Dermis blood vessel endothelial cell (primary cell): ENCODE measurements around the gene PSG3. TPM values are rescaled to one million over a fixed set of nuclear protein-coding genes. Genes with fewer than 3 reads are reported as not detected.
A peak's percentile ranks its signal among the peaks of the same experiment; 100 is the strongest.
"Not testable (repeated sequence)": the region's sequence is repeated elsewhere in the genome, so short reads cannot be mapped to it uniquely, and the experiment has no call there.

Source experiments
- DNase-seq: peaks from one replicate; pipeline ENCODE4 v3.0.0; 2010
- total RNA-seq: library from RNA; depleted of rRNA; stranded (reverse); fragments of >200 nt; gene quantifications from 2 replicates; pipeline ENCODE4 v1.2.3, GENCODE V29; 2014

Gene PSG3
- not detected in 2 replicates for total RNA-seq

DNA sequence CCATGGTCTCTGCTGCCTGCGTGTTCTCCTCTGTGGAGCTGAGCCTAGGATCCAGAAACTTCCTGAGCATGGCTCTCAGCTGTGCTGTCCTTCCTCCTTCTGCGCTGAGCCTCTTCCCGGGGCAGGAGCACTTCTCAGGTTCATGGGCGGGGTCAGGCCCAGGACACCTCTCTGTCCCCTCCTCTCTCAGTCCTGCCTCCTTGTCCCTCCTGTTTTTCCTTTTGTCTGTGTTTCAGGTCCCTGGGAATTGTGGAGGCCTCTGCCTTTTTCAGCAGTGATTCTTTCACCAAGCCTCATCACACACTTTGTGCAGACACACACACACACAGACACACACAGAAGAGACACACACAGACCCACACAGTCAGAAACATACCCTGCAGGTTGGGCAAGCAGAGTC, at the start of gene PSG3:
Gene PSG3, minus strand, starts transcription at position 101 of the 400 bp plus-strand sequence. Its CDS starts 97 bp downstream, at position 4.
- DNase-seq = not testable (repeated sequence)

DNA sequence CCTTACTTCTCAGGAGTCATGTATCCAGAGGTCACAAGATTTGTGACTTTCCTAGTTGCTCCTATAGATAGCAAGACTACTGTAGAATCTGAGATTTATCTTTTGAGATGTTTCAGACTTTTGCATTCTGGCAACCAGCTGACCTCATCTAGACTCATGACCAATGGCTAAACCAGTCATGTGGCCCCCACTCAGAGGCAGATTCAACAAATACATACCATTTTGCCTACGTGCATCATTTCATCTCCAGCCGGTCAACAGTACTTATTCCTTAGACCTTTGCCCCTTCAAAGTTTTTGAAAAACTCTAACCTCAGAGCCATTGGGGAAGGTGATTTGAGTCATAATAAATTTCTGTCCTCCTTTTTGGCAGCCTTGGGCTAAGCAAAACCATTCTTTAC, 48.5 kb upstream of the PSG3 start:
- DNase-seq = not testable (repeated sequence)

DNA sequence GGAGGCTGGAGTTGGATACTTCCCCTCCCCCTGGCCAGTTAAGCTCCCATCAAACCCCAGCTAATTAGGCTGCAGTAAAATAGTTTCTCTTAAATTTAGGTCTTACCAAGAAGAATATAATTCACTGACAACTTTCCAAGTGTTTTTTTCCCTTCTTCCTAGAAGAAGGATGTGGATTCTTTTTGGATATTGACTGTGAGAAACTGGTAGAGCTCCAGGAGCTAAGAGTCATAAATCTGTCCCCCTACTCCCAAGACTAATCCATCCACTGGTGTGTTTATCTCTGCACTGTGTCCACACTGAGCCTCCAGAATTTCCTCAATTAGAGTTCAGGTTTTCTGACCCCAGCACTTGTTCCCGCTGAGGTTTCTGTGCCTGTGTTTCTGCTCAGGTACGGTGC, 47.5 kb upstream of the PSG3 start:
- DNase-seq = not testable (repeated sequence)

DNA sequence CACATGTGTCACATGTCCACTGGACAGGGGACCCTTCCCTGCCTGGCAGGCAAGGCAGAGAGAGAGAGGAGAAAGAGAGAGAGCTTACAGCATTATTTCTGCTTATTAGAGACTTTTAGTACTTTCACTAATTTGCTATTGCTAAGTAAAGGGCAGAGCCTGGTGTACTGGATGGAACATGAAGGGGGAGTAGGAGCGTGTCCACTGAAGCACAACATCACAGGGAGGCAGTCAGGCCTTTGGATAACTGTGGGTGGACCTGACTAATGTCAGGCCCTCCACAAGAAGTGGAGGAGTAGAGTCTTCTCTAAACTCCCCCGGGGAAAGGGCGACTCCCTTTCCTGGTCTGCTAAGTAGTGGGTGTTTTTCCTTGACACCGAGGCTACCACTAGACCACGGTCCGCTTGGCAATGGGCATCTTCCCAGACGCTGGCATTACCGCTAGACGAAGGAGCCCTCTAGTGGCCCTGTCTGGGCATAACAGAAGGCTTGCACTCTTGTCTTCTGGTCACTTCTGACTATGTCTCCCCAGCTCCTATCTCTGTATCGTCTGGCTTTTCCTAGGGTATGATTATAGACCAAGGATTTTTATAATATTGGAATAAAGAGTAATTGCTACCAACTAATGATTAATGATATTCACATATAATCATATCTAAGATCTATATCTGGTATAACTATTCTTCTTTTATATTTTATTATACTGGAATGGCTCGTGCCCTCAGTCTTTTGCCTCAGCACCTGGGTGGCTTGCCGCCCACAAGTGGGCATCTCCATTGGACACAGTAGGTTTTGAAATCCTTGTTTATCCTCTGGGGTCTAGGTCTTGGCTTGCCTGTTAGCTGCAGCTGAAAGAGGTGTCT, 36.7 kb upstream of the PSG3 start:
- DNase-seq = peak; percentile 81

DNA sequence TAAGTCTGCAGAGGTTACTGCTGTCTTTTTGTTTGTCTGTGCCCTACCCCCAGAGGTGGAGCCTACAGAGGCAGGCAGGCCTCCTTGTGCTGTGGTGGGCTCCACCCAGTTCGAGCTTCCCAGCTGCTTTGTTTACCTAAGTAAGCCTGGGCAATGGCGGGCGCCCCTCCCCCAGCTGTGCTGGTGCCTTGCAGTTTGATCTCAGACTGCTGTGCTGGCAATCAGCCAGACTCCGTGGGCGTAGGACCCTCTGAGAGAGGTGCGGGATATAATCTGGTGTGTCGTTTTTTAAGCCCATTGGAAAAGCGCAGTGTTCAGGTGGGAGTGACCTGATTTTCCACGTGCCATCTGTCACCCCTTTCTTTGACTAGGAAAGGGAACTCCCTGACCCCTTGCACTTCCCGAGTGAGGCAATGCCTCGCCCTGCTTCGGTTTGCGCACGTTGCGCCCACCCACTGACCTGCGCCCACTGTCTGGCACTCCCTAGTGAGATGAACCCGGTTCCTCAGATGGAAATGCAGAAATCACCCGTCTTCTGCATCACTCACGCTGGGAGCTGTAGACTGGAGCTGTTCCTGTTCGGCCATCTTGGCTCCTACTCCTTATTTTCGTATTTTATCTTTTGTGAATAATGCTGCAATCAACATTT, 34.4 kb upstream of the PSG3 start:
- not testable (repeated sequence) for DNase-seq

DNA sequence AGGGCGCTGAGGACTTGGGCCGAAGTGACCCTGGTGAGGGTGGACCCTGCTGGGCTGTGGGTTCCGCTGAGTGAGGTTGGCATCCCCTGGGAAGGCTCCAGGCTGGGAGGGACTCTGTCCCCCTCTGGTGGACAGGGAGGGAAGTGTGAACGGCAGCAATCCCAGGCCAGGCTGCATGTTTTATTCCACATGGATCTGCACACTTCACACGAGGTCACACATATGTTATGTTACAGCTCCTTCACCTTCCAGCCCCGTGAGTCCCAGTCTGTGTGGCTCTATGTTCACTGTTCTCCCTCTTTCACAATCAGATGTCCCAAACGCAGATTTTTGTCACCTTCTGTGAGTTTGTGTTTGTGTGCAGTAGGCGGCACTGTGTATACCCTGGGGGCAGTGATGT, 27.0 kb upstream of the PSG3 start:
- DNase-seq = not testable (repeated sequence)

DNA sequence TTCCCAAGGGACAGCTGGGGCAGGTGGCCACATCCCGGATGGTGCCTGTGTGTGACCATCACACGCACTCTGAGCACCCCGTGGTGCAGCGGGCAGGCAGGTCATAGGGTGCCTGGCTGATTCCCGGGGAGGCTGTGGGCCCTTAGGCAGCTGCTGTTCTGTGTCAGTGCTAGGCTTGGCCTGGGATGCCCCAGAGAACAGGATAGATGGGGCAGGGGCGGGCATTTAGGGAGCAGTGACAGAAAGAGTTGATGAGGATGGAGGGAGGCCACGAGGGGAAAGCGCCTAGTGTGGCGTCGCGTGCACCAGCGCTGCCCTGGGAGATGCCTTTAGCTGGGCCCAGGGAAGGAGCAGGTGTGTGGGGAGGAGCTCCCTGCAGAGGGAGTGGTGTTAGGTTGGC, 26.6 kb upstream of the PSG3 start:
- not testable (repeated sequence) for DNase-seq

DNA sequence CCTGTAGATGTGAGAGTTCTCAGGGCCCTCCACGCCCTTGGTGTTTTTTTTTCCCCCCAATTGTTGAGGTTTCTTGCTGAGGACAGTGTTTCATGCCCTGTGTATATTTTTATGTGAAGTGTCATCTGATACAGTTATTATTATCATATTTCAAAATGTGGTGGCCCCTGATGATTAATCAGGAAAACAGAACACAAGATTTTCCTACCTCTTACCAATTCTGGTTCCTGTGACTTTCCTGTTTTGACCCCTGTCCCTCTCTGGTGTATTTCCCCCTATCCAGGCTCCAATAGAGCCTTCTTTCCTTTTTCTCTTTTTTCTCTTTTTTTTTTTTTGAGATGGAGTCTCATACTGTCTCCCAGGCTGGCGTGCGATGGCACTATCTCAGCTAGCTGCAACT, 24.6 kb upstream of the PSG3 start:
- peak; percentile 6 for DNase-seq

DNA sequence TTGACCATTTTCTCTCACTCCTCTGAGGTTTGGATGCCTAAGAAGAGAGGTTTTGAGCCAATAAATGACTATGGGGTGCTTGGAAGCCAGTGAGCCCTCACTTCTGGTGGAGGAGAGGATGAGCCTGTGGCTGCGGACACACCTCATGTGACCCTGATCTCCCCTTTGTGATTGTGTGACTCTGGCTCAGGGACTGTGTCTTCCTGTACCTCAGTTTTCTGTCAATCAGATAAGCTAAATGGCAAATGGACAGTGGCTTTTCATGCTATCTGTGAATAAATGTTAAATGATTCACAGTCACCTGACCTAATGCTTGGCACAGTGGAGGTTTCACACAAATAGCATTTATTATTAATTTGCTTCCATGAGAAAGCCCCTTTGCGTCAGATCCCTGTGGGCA, 22.5 kb upstream of the PSG3 start:
- peak; percentile 44 for DNase-seq

DNA sequence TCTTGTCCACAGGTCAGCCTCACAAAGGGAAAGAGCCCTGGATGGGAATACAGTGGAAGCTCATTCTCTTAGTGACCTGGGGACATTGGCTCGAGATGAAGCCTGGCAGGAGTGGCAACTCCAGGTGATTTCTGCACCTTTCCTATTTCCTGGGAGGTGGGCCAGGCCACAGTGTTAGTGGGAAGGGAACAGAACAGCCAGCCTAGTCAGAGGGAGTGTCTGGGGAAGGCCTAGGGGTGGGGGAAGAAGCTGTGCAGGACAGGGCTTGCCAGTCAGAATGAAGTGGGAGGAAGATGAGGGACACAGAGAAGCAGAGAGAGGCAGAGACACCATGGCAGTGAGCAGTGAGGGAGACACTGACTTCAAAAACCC, 21.6 kb upstream of the PSG3 start:
- not testable (repeated sequence) for DNase-seq

DNA sequence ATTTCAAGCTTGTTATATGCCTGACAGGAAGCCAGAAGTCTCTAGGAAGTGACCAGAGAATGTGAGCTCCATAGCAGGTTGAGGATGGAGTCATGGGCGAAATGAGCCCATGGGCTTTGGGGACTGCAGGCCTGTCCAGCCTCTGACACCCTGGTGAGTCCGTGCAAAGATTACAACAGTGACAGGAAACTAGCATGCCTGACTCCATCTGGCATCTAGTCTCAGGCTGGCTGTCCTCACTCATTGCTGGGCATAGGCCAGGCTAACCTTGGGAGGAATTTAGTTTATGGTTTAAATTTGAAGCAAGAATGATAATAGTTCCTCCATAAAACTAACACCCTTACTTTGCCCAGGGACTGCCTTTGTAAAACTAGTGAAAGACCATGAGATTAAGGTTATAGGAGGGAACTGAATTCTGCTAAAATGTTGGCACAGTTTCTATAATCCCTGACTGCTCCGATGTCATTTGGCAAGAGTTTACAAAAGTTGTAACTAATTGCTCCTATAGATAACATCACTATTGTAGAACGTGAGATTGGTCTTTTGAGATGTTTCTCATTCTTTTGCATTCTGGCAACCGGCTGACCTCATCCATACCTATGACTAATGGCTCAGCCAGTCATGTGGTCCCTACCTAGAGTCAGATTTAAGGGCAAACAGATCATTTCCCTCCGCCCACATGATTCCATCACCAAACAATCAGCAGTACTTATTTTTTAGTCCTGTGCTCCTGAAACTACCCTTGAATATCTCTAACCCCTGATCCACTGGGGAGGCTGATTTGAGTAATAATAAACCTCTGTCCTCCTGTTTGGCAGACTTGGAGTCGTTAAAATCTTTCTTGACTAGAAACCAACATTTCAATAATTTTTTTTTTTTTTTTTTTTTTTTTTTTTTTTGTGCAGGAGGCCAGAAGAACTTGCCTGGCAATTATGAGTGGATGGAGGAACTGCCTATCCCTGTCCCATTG, 21.0 kb upstream of the PSG3 start:
- DNase-seq = peak; percentile 94

DNA sequence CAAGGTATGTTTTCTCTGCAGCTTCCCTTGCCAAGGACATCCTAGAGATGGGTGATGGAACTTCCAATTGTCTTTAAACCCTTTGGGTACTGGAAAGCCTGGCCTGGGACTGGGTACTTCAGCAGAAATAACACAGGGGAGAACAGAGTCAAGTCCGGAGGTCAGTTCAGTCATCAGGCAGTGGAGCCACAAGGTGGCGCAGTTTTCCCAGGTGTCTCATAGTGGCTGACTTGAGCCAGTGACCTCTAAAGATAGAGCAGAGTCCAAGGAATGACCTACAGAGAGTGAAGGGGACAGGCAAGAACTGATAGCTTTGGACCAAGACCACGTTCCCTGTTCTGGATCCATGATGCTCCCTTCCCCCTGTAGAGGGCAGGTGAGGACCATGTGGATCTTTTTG, 18.4 kb upstream of the PSG3 start:
- DNase-seq = peak; percentile 55

DNA sequence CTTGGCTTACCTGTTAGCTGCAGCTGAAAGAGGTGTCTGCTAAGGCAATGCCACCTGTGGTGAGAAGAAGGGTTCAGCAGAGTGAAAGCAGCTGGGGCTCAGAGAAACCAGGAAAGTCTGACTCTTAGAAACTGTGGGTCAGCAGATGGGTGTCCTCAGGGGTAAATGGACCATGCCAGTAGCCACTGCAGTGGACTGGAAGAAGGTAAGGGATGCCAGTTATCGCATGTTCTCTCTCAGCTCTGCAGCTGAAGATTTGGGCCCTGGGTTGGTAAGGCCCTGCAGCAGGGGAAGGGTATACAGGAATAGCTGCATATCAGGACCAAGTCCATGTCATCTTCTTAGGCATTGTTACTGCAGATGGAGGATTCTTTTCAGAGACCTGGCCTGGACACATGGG, 12.0 kb upstream of the PSG3 start:
- not testable (repeated sequence) for DNase-seq

DNA sequence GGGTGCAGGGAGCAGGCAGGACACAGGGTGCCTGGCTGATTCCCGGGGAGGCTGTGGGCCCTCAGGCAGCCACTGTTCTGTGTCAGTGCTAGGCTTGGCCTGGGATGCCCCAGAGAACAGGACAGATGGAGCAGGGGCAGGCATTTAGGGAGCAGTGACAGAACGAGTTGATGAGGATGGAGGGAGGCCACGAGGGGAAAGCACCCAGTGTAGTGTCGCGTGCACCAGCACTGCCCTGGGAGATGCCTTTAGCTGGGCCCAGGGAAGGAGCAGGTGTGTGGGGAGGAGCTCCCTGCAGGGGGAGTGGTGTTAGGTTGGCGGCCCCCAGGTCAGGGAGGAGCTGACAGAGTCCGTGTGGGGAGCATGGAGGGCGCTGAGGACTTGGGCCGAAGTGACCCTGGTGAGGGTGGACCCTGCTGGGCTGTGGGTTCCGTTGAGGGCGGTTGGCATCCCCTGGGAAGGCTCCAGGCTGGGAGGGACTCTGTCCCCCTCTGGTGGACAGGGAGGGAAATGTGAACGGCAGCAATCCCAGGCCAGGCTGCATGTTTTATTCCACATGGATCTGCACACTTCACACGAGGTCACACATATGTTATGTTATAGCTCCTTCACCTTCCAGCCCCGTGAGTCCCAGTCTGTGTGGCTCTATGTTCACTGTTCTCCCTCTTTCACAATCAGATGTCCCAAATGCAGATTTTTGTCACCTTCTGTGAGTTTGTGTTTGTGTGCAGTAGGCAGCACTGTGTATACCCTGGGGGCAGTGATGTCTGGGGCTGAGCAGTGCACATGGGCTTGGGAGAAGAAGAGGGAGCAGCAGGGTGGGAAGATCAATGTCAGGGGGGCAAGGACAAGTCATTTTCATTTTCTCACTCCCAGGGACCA, 1.7 kb upstream of the PSG3 start:
- DNase-seq = peak; percentile 50

DNA sequence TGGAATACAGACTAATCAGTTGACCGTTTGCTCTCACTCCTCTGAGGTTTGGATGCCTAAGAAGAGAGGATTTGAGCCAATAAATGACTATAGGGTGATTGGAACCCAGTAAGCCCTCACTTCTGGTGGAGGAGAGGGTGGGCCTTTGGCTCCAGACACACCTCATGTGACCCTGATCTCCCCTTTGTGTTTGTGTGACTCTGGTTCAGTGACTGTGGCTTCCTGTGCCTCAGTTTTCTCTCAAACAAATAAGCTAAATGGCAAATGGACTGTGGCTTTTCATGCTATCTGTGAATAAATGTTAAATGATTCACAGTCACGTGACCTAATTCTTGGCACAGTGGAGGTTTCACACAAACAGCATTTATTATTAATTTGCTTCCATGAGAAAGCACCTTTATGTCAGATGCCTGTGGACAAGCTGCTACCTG, 2.7 kb downstream of the PSG3 start:
- DNase-seq = peak; percentile 67

DNA sequence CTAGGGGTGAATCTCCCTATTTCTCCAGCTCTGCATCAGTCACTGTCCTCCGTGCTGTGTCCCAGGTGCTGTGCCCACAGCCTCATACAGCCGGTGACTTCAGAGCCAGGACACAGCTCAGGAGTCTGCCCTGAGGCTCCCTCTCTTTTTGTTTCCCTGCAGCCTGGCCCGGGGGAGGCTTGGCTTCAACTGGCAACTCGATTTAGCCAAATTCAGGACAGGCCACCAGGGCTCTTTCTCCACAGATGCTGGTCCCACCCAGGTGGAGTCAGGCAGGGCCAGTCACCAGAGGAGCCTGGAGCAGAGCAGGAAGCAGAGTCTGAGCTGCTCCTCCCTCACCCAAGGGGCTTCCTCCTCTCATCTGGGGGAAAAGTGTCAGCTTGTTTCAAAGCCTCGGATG, 11.9 kb downstream of the PSG3 start:
- not testable (repeated sequence) for DNase-seq

DNA sequence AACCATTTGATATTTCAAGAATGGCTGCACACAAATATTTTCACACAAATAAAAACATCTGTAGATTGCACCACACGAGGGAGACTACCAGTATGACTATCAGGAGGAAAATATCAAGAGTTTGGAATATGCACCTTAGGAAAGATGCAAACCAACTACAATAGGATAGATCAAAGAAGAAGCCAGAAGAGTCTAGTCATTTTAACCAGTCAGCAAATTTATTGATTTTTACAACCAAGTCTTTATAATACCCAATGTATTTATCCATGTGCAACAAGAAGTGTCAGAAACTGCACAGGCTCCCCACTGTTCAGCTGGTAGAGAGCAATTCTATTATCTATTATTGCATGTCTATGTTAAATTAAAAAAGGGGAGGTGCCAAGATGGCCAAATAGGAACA, 26.3 kb downstream of the PSG3 start:
- not testable (repeated sequence) for DNase-seq

DNA sequence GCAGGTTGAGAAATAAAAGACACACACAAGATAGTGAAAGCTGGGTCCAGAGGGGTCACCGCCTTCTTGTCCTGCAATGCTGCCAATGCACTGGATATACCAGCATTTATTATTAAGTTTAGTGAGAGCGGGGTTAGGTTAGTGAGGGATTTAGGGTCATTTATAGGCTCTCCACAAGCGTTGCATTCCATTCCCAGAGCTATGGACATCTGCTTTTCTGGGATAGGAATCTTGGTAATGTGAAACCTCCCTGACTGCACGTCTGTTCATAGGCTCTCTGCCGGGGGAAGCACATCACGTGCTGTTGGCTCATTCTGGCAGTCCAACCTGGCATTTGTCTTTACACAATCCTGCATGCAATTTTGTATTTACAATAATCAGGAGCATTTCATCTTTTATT, 27.5 kb downstream of the PSG3 start:
- not testable (repeated sequence) for DNase-seq

DNA sequence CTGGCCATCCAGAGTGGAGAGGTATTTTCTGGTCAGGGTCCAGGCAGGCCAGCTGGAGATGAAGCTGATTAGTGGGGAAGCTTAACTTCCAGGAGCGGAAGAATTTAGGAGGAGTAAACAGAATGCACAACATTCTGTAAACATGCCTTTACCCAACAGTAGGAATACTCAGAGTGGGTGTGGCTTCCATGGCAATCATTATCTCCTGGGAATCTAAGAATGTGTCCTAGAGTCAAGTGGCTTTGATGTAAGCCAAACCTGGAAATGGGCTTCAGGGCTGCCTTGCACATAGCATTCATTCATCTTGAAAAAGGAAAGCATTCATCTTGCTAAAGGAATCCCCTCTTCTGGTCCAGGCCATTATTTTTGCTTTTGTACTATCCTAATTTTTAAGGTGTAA, 29.3 kb downstream of the PSG3 start:
- not testable (repeated sequence) for DNase-seq

DNA sequence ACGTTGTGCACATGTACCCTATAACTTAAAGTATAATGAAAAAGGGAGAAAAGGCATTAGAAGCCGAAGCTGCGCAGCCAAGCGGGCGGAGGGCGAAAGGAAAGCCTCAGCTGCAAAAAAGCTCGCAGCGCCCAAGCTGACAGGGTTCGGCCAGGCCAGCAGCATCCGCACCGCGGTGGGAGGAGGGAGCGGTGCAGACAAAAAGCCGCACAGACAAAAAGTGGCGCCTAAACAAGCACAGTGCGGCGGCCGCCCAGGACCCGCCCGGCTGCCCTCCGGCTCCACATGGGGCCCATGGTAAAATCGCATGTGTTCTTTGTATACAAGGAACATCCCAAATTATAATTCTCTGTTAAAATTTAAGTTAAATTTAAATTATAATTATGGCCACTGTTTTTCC, 42.4 kb downstream of the PSG3 start:
- DNase-seq = no peak

DNA sequence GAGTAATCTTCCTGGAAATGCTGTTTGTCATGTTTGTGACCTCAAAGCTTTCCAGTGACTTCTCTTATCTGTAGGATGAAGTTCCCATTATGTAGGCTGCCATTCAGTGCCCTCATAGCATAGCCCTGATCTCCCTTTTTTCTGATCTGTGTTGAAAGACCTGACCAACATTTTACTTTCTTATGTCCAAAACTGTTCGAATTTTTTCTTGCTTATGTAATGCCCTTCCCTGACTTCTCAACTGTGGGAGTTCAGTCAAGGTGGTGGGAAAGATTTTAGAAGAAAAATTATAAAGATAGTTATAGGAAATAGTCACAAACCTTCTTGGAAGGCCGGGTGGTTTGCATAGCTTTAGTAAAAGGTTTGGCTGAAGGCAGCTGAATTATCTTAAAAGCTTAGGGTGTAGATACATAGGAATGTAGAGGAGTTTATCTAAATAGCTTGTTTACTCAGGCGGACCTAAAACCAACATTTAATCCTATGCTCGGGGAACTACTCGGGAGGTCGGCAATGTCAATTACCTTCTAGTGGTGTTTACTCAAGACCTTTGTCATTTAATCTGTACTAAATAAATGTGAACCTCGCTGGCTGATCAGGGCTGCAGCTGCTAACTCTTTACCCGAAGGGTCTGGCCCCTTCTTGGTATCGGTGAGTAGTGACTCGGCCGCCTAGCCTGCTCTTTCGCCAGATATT, 44.3 kb downstream of the PSG3 start:
- DNase-seq = no peak
